HG02642 (cell line): Measurements from ENCODE around the gene PSMB11.
"Not testable (repeated sequence)": the region's sequence is repeated elsewhere in the genome, so short reads cannot be mapped to it uniquely, and the experiment has no call there.

Source experiments
- ATAC-seq: cut with Tn5 transposase; IDR thresholded peaks from one replicate; pipeline ENCODE4 v1.9.1; 2021; ENCODE audit warnings: mild to moderate bottlenecking; ENCODE audit not compliant: unreplicated experiment, poor library complexity

Gene PSMB11

DNA sequence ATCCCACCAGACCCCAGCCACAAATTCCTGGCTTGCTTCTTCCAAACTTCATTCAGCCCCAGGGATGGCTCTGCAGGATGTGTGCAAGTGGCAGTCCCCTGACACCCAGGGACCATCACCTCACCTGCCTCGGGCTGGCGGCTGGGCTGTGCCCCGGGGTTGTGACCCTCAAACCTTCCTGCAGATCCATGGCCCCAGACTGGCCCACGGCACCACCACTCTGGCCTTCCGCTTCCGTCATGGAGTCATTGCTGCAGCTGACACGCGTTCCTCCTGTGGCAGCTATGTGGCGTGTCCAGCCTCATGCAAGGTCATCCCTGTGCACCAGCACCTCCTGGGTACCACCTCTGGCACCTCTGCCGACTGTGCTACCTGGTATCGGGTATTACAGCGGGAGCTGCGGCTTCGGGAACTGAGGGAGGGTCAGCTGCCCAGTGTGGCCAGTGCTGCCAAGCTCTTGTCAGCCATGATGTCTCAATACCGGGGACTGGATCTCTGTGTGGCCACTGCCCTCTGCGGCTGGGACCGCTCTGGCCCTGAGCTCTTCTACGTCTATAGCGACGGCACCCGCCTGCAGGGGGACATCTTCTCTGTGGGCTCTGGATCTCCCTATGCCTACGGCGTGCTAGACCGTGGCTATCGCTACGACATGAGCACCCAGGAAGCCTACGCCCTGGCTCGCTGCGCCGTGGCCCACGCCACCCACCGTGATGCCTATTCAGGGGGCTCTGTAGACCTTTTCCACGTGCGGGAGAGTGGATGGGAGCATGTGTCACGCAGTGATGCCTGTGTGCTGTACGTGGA, at the start of gene PSMB11:
PSMB11 (plus strand) TSS at position 51 of the 804 bp plus-strand sequence; CDS start at position 65, 14 bp downstream.
- ATAC-seq = no peak

GRCh38 chr14:22993517-22993916, 48.5 kb upstream of the PSMB11 start:
- no peak for ATAC-seq

GRCh38 chr14:22994762-22995275, 47.2 kb upstream of the PSMB11 start:
- ATAC-seq = no peak

DNA sequence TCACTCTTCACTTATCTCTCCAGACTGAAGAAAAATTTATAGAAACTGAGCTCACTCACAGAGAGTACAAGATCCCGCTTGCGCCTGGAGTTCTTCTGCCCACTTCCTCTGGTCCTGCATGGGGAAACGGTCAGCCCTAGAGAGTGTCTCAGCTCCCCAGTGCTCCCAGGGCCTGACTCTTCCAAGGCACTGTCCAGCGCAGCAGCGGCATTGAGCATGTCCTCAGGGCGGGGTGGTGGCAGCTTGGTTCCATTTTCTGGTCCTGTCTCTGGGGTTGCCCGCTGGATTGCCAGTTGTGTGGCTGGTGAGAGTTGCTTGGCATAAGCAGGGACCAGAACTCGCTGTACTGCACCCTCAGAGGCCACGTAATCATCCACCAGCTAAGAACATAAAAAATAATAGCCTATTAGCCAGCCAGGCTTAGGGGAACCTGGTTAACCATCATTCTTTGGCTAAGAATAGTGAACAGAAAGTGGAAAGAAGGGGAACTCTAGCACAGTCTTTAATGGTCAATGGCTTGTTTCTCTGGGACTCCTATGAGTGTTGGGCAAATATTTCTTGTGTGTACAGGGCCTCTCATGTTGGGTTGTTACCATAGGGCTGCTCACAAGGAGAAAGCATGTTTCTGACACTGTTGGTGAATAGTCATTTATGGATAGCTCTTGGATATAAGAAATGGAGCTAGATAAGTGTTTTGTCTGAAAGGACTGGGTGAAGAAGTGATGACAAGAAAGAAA, 46.0 kb upstream of the PSMB11 start:
- ATAC-seq = no peak

DNA sequence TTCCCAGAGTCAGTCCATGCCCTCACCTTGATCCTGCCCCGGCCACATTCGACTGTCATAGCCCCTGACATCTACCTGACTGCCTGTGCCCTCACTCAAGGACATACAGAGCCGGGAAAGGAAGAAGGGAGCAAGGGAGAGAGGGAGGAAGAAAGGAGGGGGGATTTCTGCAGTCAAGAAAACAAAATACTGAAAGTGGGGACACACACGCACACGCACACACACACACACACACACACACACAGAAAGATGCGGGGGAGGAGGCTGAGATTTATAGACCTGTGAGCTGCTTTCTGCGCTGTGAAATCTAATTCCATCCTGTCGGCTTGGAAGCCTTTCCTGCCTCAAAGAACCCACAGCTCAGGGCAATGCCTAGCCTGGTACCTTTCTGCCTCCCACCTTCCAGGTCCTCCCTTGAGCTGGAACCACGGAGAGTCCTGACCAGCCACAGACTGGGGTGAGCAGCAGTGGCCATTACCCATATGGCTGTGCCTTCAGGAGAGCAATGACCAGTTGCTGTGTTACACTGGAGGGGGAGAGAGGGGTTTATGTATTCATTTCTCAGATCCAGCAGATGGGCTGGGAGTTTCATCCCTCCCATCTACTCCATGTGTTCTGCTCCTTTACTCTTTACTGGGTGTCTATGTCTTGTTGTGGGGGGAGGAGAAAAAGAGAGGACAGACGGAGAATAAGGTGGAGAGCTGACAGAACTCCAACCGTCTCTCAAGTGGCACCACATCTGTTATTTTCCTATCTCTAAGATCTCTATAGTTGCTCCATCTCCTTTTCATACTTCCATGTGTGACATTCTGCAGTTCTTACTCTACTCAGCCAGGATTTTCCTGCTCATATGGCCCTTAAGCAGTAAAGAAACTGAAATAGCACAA, 45.0 kb upstream of the PSMB11 start:
- ATAC-seq = no peak

DNA sequence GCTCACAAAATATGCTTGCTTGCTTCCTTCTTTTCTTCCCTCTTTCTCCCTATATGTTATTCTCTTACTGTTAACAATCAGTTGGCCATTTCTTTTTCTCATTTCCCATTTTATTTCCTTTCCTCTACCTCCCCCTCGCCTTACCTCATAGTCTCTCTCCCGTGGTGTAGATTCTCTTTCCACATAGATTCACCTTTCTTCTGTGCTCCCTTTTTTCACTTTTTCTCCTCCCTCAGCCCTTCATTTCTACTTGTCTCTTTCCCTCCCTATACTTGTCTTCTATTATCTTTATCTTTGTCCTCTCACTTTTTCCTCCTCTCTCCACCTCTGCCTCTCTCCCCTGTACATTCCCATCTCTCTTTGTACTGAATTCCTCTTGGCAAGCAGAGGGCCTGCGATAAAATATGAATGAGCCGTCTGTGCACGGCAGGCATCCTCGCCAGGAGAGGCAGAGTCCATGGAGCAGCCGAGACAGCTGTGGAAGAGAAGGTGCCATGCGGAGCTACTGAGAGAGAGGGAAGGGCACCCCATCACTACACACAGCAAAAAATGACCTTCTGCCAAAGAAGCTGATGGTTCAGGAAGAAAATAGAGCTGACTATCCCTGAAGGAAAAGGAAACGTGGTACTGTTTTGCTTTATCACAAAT, 44.2 kb upstream of the PSMB11 start:
- no peak for ATAC-seq

DNA sequence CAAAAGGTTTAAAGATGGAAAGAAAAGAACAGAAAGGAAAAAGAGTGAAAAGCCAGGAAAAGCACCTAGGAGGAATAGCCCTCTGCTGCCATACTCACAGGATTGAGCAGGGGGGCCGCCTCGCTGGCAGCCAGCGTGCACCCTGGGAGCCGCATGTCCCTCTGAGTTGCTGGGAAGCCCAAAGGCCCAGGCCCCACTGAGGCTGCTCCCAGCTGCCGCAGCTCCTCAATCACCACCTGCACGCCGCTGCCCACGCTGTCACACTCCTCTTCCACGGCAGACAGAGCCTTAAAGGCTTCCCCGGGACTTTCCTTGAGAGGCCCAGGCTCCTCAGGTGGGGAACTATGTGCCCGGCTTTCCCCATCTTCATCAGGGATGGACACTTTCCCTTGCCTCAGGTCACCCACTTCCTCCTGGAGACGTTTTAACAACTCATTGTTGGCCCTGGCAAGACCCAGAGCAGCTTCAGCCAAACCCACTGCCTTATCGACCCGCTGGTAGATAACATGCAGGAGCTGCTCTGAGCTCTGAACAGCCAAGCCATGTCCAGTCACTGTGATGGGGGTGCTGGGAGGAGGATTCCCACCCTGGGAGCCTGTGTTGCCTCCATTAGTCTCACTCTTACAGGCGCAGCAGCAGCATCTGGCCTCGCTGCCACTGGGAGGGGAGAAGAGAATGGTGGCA, 43.5 kb upstream of the PSMB11 start:
- no peak for ATAC-seq

DNA sequence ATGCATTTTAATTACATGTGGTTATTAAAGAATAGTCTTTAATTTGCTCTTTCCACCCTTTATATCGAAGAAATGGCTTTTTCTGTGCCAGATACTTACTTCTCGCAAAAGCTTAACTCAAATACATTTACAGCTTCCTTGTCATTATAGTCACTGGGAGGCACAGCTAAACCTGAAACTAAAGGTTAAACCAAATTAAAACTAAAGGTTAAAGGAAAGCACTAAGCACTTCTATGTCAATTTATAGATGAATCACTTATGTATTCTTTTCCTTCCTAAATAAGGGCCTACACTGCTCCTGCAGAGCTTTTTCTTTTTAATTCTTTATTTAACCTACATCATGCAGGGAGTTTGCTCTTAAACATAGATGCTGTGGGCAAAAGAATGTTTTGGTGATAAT, 41.2 kb upstream of the PSMB11 start:
- no peak for ATAC-seq

DNA sequence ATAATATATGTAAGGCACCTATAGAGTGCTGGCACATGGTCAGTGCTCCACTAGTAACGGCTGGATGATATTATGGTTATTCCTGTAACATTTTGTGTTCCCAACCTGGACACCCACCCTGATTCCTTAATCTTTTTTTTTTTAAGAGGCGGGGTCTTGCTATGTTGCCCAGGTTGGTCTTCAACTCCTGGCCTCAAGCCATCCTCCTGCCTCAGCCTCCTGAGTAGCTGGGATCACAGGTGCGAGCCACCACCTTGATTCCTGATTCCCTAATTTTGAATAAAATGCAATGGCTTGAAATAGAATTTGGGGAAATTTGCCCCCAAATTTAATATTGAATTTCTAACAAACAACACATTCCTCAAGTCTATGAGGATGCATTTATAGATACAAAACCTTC, 39.4 kb upstream of the PSMB11 start:
- ATAC-seq = no peak

DNA sequence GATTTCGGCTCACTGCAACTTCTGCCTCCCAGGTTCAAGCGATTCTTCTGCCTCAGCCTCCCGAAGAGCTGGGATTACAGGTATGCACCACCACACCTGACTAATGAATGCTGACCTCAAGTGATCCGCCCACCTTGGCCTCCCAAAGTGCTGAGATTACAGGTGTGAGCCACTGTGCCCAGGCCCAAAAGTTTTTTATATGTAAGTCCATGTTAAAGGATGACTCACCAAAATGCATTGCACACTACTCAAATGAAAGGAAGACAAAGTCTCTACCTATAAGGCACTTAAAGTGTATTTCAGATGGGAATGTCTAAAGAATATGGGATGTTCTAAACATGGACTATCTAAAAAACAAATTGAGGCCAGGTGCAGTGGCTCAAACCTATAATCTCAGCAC, 37.7 kb upstream of the PSMB11 start:
- ATAC-seq = not testable (repeated sequence)

- ATAC-seq = no peak
These were observed 36.4 kb upstream of the PSMB11 start for GRCh38 chr14:23005451-23006187.

GRCh38 chr14:23006188-23006534, 35.9 kb upstream of the PSMB11 start:
- no peak for ATAC-seq

GRCh38 chr14:23006544-23007419, 35.2 kb upstream of the PSMB11 start:
- peak; percentile 94 for ATAC-seq

DNA sequence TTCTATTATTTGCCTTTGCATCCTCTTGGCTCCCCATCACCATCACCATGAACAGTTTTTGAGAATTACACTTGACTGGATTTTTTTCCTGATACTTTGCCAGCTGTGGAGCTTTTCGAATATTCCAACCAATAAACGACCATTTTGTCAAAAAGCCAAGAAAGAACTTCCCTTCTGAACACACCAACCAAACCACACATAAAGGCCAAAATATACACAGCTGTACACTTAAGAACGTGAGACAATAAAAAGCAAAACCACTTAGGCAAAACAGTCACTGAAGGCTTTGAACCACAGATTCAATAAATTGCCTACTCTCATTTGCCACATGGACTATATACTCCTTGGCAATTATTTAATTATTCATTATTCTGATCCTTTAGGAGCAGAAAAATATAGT, 33.2 kb upstream of the PSMB11 start:
- no peak for ATAC-seq

- ATAC-seq = no peak
These were observed 32.5 kb upstream of the PSMB11 start for GRCh38 chr14:23009483-23009938.

DNA sequence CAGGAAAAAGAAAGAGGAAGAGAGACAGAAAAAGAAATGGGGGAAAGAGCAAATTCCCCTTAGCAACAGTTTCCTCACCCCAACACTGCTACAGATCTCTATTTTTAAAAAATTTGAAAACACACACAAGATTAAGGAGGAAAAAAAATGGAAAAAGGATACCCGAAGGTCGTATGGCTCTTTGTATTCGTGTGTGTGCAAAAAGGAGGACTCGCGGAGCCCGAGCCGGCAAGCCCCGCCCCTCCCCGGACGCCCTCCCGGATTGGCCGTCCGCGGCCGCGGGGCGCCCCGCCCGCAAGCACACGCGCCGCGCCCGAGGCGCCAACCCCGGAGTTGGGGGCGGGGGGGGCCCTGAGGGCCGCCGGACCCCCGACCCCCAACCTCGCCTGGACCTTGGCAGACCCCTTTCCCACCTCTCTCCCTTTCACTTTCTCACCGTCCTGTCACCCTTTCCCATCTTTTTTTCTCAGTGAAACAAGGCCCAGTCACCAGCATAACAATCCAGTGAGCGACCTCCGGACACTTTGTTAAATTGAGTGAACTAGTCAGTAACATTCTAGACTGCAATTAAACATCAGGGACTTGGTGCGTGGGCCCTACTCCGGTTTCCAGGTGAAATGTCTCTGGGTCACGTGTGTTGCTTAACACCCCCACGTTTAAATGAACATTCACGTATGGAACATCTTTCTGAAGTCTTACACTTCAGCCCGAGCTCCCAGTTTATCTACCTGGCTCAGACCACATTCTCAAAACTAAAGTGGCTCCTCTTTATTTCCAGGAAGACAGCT, 31.9 kb upstream of the PSMB11 start, which contains the start of gene C14orf93:
C14orf93 (minus strand) TSS at position 205 of the 788 bp plus-strand sequence. CDS start 11,120 bp downstream, outside the sequence.
- ATAC-seq = peak; percentile 33
